ENCODE results near the gene MTMR3.

GRCh38 chr22:30008401-30008800 lies 125.4 kb downstream of the MTMR3 start:
- TF ChIP-seq, protein P1, sequence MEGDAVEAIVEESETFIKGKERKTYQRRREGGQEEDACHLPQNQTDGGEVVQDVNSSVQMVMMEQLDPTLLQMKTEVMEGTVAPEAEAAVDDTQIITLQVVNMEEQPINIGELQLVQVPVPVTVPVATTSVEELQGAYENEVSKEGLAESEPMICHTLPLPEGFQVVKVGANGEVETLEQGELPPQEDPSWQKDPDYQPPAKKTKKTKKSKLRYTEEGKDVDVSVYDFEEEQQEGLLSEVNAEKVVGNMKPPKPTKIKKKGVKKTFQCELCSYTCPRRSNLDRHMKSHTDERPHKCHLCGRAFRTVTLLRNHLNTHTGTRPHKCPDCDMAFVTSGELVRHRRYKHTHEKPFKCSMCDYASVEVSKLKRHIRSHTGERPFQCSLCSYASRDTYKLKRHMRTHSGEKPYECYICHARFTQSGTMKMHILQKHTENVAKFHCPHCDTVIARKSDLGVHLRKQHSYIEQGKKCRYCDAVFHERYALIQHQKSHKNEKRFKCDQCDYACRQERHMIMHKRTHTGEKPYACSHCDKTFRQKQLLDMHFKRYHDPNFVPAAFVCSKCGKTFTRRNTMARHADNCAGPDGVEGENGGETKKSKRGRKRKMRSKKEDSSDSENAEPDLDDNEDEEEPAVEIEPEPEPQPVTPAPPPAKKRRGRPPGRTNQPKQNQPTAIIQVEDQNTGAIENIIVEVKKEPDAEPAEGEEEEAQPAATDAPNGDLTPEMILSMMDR (IDR thresholded peaks at IDR 0.05; ENCODE audit: low read length), result no peak
- TF ChIP-seq EZH2phosphoT487 (IDR thresholded peaks at IDR 0.05; ENCODE audit: low read length), result no peak

Measured in MM.1S (cell line).